ENCODE measurements around the gene INAVA.
"Not testable (repeated sequence)": the region's sequence is repeated elsewhere in the genome, so short reads cannot be mapped to it uniquely, and the experiment has no call there.

INAVA gene

DNA sequence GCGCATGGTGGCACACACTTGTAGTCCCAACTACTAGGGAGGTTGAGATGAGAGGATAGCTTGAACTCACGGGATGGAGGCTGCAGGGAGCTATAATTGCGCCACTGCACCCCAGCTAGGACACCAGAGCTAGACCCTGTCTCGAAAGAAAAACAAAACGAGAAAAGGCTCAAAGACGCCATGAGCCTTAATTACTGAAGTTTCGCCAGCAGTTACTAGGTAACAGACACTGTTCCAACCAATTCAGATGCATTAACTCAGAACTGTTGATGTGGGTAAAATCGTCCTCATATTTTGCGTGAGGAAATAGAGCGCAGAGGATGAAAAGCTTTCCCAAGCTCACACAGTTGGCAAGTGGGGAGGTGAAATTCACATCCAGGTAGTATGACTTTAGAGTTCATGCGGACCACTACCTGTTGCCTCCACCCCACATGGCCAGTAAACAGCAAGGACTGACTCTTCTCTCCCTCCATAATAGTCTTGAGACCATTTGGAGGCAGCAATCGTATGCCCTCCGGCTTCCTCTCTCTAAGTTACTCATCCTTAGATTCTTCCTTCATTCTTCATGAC is 40.1 kb downstream of the INAVA start:
- Histone ChIP-seq H3K36me3 (ENCODE audit: insufficient read depth, low read length) (no peaks in the 10 kb centered on the region), H3F3A (ENCODE audit: low read depth) (no peaks in the 10 kb centered on the region), H3K4me2 (ENCODE audit: low read depth, low read length, poor library complexity, severe bottlenecking) (no peak overlapping the region), H3K27me3 (ENCODE audit: insufficient read depth, low read length, poor library complexity, severe bottlenecking) (no peaks in the 10 kb centered on the region), H4K20me1 (ENCODE audit: insufficient read depth, low read length, poor library complexity, severe bottlenecking) (no peaks in the 10 kb centered on the region), H3K79me2 (ENCODE audit: insufficient read depth, low read length) (no peaks in the 10 kb centered on the region), H2AFZ (ENCODE audit: low read length) (no peak overlapping the region), H3K9me3 (ENCODE audit: insufficient read depth, low read depth, low read length) (no peaks in the 10 kb centered on the region), H3K4me1 (ENCODE audit: insufficient read depth, low read length, poor library complexity, severe bottlenecking) (peaks cover 7% of the 10 kb centered on the region), H3K9ac (ENCODE audit: low read depth, low read length, poor library complexity, severe bottlenecking) (no peak overlapping the region), H3K9me2 (replicated peaks; ENCODE audit: low read depth, low read length) (no peaks in the 10 kb centered on the region), H3K4me3 (ENCODE audit: low read length, poor library complexity, severe bottlenecking) (no peak overlapping the region)
- TF ChIP-seq, protein P1, sequence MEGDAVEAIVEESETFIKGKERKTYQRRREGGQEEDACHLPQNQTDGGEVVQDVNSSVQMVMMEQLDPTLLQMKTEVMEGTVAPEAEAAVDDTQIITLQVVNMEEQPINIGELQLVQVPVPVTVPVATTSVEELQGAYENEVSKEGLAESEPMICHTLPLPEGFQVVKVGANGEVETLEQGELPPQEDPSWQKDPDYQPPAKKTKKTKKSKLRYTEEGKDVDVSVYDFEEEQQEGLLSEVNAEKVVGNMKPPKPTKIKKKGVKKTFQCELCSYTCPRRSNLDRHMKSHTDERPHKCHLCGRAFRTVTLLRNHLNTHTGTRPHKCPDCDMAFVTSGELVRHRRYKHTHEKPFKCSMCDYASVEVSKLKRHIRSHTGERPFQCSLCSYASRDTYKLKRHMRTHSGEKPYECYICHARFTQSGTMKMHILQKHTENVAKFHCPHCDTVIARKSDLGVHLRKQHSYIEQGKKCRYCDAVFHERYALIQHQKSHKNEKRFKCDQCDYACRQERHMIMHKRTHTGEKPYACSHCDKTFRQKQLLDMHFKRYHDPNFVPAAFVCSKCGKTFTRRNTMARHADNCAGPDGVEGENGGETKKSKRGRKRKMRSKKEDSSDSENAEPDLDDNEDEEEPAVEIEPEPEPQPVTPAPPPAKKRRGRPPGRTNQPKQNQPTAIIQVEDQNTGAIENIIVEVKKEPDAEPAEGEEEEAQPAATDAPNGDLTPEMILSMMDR (conservative IDR thresholded peaks at IDR 0.05; ENCODE audit: low read length), result no peak
- no peak for TF ChIP-seq EZH2phosphoT487 (IDR thresholded peaks at IDR 0.05; ENCODE audit: borderline replicate concordance)

DNA sequence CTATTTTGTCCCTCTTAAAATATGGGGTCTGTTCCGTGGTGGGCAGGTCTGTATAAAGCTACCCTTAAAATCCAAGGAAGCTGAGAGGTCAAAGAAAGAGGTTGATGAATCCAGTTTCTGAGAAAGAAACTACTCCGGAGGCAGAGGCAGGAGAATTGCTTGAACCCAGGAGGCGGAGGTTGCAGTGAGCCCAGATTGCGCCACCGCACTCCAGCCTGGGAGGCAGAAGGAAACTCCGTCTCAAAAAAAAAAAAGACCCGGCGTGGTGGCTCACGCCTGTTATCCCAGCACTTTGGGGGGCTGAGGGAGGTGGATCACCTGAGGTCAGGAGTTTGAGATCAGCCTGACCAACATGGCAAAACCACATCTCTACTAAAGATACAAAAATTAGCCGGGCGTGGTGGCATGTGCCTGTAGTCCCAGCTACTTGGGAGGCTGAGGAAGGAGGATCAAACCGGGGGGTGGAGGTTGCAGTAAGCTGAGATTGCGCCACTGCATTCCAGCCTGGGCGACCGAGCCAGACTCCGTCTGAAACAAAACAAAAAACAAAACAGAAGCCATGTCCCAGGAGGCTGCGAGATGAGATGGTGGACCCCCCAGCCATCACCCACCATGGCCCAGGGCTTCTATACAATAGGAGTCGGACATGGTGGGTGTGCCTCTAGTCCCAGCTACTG is 40.7 kb downstream of the INAVA start:
- H4K20me1 ChIP-seq (ENCODE audit: insufficient read depth, low read length, poor library complexity, severe bottlenecking); H3K9me2 ChIP-seq (replicated peaks; ENCODE audit: low read depth, low read length); H3F3A ChIP-seq (ENCODE audit: low read depth); H2AFZ ChIP-seq (ENCODE audit: low read length); H3K79me2 ChIP-seq (ENCODE audit: insufficient read depth, low read length); H3K27me3 ChIP-seq (ENCODE audit: insufficient read depth, low read length, poor library complexity, severe bottlenecking); H3K9ac ChIP-seq (ENCODE audit: low read depth, low read length, poor library complexity, severe bottlenecking); H3K9me3 ChIP-seq (ENCODE audit: insufficient read depth, low read depth, low read length); H3K4me1 ChIP-seq (ENCODE audit: insufficient read depth, low read length, poor library complexity, severe bottlenecking); H3K36me3 ChIP-seq (ENCODE audit: insufficient read depth, low read length); H3K4me3 ChIP-seq (ENCODE audit: low read length, poor library complexity, severe bottlenecking); H3K4me2 ChIP-seq (ENCODE audit: low read depth, low read length, poor library complexity, severe bottlenecking): not testable (repeated sequence)

DNA sequence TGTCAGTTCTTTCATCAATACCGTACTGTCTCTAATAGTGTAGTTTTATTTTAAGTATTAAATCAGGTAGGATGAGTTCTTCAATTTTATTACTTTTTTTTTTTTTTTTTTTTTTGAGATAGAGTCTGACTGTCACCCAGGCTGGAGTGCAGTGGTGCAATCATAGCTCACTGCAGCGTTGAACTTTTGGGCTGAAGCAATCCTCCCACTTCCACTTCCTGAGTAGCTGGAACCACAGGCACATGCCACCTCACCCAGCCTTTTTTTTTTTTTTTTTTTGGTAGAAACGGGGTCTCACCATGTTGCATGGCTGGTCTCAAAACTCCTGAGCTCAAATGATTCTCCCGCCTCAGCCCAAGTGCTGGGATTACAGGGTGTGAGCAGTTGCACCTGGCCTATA is 44.3 kb downstream of the INAVA start:
- no peaks in the 10 kb centered on the region for H3K27me3 ChIP-seq (ENCODE audit: insufficient read depth, low read length, poor library complexity, severe bottlenecking)
- TF ChIP-seq, protein P1 (conservative IDR thresholded peaks at IDR 0.05; ENCODE audit: low read length), result no peak
- TF ChIP-seq EZH2phosphoT487 (IDR thresholded peaks at IDR 0.05; ENCODE audit: borderline replicate concordance), result no peak
- H3K79me2 ChIP-seq (ENCODE audit: insufficient read depth, low read length), result no peaks in the 10 kb centered on the region
- peak overlapping the region; percentile 35 for H3K4me2 ChIP-seq (ENCODE audit: low read depth, low read length, poor library complexity, severe bottlenecking)
- H3K9me3 ChIP-seq (ENCODE audit: insufficient read depth, low read depth, low read length), result peaks cover 5% of the 10 kb centered on the region; the same call in 1 of the 2 replicates
- H3K36me3 ChIP-seq (ENCODE audit: insufficient read depth, low read length), result no peaks in the 10 kb centered on the region
- no peak overlapping the region for H3K4me3 ChIP-seq (ENCODE audit: low read length, poor library complexity, severe bottlenecking)
- H3K9ac ChIP-seq (ENCODE audit: low read depth, low read length, poor library complexity, severe bottlenecking), result no peak overlapping the region
- H2AFZ ChIP-seq (ENCODE audit: low read length), result 0 out of 2 replicates have a peak overlapping the region, but pooled peaks have one; percentile 48
- H3K4me1 ChIP-seq (ENCODE audit: insufficient read depth, low read length, poor library complexity, severe bottlenecking), result peaks cover 7% of the 10 kb centered on the region
- H3F3A ChIP-seq (ENCODE audit: low read depth), result no peaks in the 10 kb centered on the region
- no peaks in the 10 kb centered on the region for H3K9me2 ChIP-seq (replicated peaks; ENCODE audit: low read depth, low read length)
- H4K20me1 ChIP-seq (ENCODE audit: insufficient read depth, low read length, poor library complexity, severe bottlenecking), result no peaks in the 10 kb centered on the region

- H3K9me2 ChIP-seq (replicated peaks; ENCODE audit: low read depth, low read length), result no peaks in the 10 kb centered on the region
- H3K4me1 ChIP-seq (ENCODE audit: insufficient read depth, low read length, poor library complexity, severe bottlenecking), result no peaks in the 10 kb centered on the region
- TF ChIP-seq, protein P1 (conservative IDR thresholded peaks at IDR 0.05; ENCODE audit: low read length), result no peak
- TF ChIP-seq EZH2phosphoT487 (IDR thresholded peaks at IDR 0.05; ENCODE audit: borderline replicate concordance), result no peak
- H3K79me2 ChIP-seq (ENCODE audit: insufficient read depth, low read length), result no peaks in the 10 kb centered on the region
- no peak overlapping the region for H3K4me3 ChIP-seq (ENCODE audit: low read length, poor library complexity, severe bottlenecking)
- H3K9ac ChIP-seq (ENCODE audit: low read depth, low read length, poor library complexity, severe bottlenecking), result no peak overlapping the region
- no peak overlapping the region for H2AFZ ChIP-seq (ENCODE audit: low read length)
- no peaks in the 10 kb centered on the region for H3K27me3 ChIP-seq (ENCODE audit: insufficient read depth, low read length, poor library complexity, severe bottlenecking)
- no peak overlapping the region for H3K4me2 ChIP-seq (ENCODE audit: low read depth, low read length, poor library complexity, severe bottlenecking)
- peaks cover 5% of the 10 kb centered on the region for H3K9me3 ChIP-seq (ENCODE audit: insufficient read depth, low read depth, low read length)
- no peaks in the 10 kb centered on the region for H3F3A ChIP-seq (ENCODE audit: low read depth)
- H3K36me3 ChIP-seq (ENCODE audit: insufficient read depth, low read length), result no peaks in the 10 kb centered on the region
- no peaks in the 10 kb centered on the region for H4K20me1 ChIP-seq (ENCODE audit: insufficient read depth, low read length, poor library complexity, severe bottlenecking)
These were observed 50.4 kb downstream of the INAVA start for GRCh38 chr1:200945111-200945510.
